ENCODE results near the gene SPDYE4.

DNA sequence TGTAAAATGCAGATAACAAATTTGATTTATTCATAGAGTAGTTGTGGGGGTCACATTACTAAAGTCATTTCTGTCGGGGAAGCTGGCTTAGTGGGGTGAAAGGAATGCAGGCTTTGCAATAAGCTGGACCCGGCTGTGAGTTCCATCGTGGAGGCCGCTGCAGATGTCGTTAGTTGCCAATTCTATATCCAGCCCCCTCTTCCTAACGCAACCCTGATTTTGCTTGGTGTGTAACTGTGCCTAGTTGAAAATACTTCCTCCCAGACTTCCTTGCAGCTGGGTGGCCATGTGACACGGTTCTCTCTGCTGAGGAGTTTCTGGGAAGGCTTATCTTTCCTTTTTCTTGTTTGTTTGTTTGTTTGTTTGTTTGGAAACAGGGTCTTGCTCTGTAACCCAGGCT is 36.3 kb upstream of the SPDYE4 start:
- TF ChIP-seq, protein P1, sequence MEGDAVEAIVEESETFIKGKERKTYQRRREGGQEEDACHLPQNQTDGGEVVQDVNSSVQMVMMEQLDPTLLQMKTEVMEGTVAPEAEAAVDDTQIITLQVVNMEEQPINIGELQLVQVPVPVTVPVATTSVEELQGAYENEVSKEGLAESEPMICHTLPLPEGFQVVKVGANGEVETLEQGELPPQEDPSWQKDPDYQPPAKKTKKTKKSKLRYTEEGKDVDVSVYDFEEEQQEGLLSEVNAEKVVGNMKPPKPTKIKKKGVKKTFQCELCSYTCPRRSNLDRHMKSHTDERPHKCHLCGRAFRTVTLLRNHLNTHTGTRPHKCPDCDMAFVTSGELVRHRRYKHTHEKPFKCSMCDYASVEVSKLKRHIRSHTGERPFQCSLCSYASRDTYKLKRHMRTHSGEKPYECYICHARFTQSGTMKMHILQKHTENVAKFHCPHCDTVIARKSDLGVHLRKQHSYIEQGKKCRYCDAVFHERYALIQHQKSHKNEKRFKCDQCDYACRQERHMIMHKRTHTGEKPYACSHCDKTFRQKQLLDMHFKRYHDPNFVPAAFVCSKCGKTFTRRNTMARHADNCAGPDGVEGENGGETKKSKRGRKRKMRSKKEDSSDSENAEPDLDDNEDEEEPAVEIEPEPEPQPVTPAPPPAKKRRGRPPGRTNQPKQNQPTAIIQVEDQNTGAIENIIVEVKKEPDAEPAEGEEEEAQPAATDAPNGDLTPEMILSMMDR (conservative IDR thresholded peaks at IDR 0.05; ENCODE audit: low read depth, low read length): no peak
- TF ChIP-seq EZH2 (IDR thresholded peaks at IDR 0.05; ENCODE audit: low read length, unreplicated experiment): no peak
